HepG2 (cell line): Measurements from ENCODE around the gene NET1. TPM values are rescaled to one million over a fixed set of nuclear protein-coding genes. Genes with fewer than 3 reads are reported as not detected.
A peak's percentile ranks its signal among the peaks of the same experiment; 100 is the strongest.

Experiments used
- ATM ChIP-seq: fragments of 450-650 bp; IDR thresholded peaks from 2 replicates; pipeline ENCODE4 v1.7.1; 2017; ENCODE audit warnings: mild to moderate bottlenecking, borderline replicate concordance
- CCDC6 ChIP-seq: sonication (generic); formaldehyde crosslinking; IDR thresholded peaks from 2 replicates; pipeline ENCODE4 v1.8.1; 2022; ENCODE audit warnings: mild to moderate bottlenecking, missing genetic modification reagents, moderate library complexity
- GPBP1L1 ChIP-seq: sonication (generic); formaldehyde crosslinking; IDR thresholded peaks from 2 replicates; pipeline ENCODE4 v1.5.0; 2020; ENCODE audit warnings: mild to moderate bottlenecking, missing genetic modification reagents
- HNF1A ChIP-seq, 2 experiments: sonication (generic) in 1 of 2; formaldehyde crosslinking in 1 of 2; IDR thresholded peaks; 2 replicates each; pipeline versions ENCODE4 v1.4.0 to v1.6.1; 2016 to 2020; ENCODE audit warnings: borderline replicate concordance in 1 of 2, low read depth in 1 of 2, mild to moderate bottlenecking in 1 of 2, missing genetic modification reagents in 1 of 2
- MYC ChIP-seq: sonication (generic); formaldehyde crosslinking; IDR thresholded peaks from 2 replicates; pipeline ENCODE4 v1.9.0; 2021; ENCODE audit warnings: missing genetic modification reagents, borderline replicate concordance
- NAIF1 ChIP-seq: sonication (generic); formaldehyde crosslinking; IDR thresholded peaks from 2 replicates; pipeline ENCODE4 v1.5.0; 2020; ENCODE audit warnings: mild to moderate bottlenecking, missing genetic modification reagents, borderline replicate concordance
- NFAT5 ChIP-seq: sonication (generic); formaldehyde crosslinking; IDR thresholded peaks from 2 replicates; pipeline ENCODE4 v1.4.0; 2020; ENCODE audit warnings: missing genetic modification reagents
- PITX1 ChIP-seq: sonication (generic); formaldehyde crosslinking; IDR thresholded peaks from 2 replicates; pipeline ENCODE4 v1.5.1; 2020; ENCODE audit warnings: mild to moderate bottlenecking, missing genetic modification reagents
- ZNF280B ChIP-seq: sonication (generic); formaldehyde crosslinking; IDR thresholded peaks from 2 replicates; pipeline ENCODE4 v1.5.0; 2020; ENCODE audit warnings: missing genetic modification reagents, mild to moderate bottlenecking, borderline replicate concordance
- ZNF580 ChIP-seq: IDR thresholded peaks from 2 replicates; pipeline ENCODE4 v1.6.1; 2016; ENCODE audit warnings: low read depth, borderline replicate concordance
- ZNF597 ChIP-seq: sonication (generic); formaldehyde crosslinking; IDR thresholded peaks from 2 replicates; pipeline ENCODE4 v1.5.0; 2020; ENCODE audit warnings: missing genetic modification reagents
- ZNF670 ChIP-seq: sonication (generic); formaldehyde crosslinking; IDR thresholded peaks from 2 replicates; pipeline ENCODE4 v1.8.0; 2022; ENCODE audit warnings: mild to moderate bottlenecking, missing genetic modification reagents, borderline replicate concordance
- ZNF781 ChIP-seq: sonication (generic); formaldehyde crosslinking; IDR thresholded peaks from 2 replicates; pipeline ENCODE4 v1.5.1; 2020; ENCODE audit warnings: borderline replicate concordance, mild to moderate bottlenecking, missing genetic modification reagents; ENCODE audit errors: not compliant biosample characterization
- polyA plus RNA-seq, 8 experiments: library from polyadenylated mRNA; depleted of rRNA in 3 of 8; stranded (reverse) in 7 of 8; unstranded in 1 of 8; fragments of >200 nt; fragmentation: Illumina TruSeq in 4 of 8; extraction: Trizol in 4 of 8; gene quantifications; 2 replicates each; pipeline versions ENCODE4 v1.2.1 to v1.2.3, GENCODE V29; 2011 to 2016; ENCODE audit warnings: low read depth in 4 of 8, missing spikeins in 1 of 8, mixed read lengths in 1 of 8; ENCODE audit not compliant: insufficient read depth in 1 of 8
- total RNA-seq, 5 experiments: library from RNA; depleted of rRNA; stranded (reverse); fragments of >200 nt; fragmentation: Illumina TruSeq; extraction: Trizol; gene quantifications; 2 replicates each; pipeline ENCODE4 v1.2.3, GENCODE V29; 2016; ENCODE audit warnings: low read depth in 1 of 5

The NET1 gene
- total and polyA plus RNA-seq, 2 of the 13 experiments (the other 11 are each of a cell fraction or from before 2014, with no cell fraction given), result 48.1 to 65.8 TPM

GRCh38 chr10:5412277-5412941, at the start of gene NET1 (continued):
- TF ChIP-seq NFAT5 (CRISPR knock-in tag) (no peak), ZNF597 (CRISPR knock-in tag) (no peak), ZNF580 (CRISPR knock-in tag) (no peak), GPBP1L1 (no peak), ZNF781 (CRISPR knock-in tag) (no peak), MYC (CRISPR knock-in tag) (0 out of 2 replicates have a peak, but pooled peaks have one; percentile 36), ZNF280B (CRISPR knock-in tag) (no peak), PITX1 (CRISPR knock-in tag) (no peak), ZNF670 (CRISPR knock-in tag) (no peak), NAIF1 (CRISPR knock-in tag) (no peak), ATM (no peak), CCDC6 (CRISPR knock-in tag) (no peak), HNF1A (IDR thresholded peaks at IDR 0.05; ENCODE audit: low read depth) (no peak), HNF1A (CRISPR knock-in tag; IDR thresholded peaks at IDR 0.05; ENCODE audit: borderline replicate concordance) (no peak; the same call in 1 of the 2 replicates)
